ENCODE data around the gene NHLRC1. TPM values are rescaled to one million over a fixed set of nuclear protein-coding genes. Genes with fewer than 3 reads are reported as not detected.

The NHLRC1 gene
- total RNA-seq, 2 donors from 2014 or later = 0.29 to 0.88 TPM

GRCh38 chr6:18166312-18167036 is 44.0 kb upstream of the NHLRC1 start:
- Mint-ChIP-seq H3K27me3 (ENCODE audit: insufficient read depth) (no peaks in the 10 kb centered on the region), H3K4me3 (no peak overlapping the region), H3K27ac (no peak overlapping the region), H3K36me3 (ENCODE audit: low read depth) (peaks cover 71% of the 10 kb centered on the region), H3K4me1 (no peaks in the 10 kb centered on the region), H3K9me3 (peaks cover 14% of the 10 kb centered on the region)
- H3K4me3 ChIP-seq (ENCODE audit: low read length) = no peak overlapping the region
- H3K9ac ChIP-seq (ENCODE audit: extremely low read depth, low read length, poor library complexity, severe bottlenecking) = no peak overlapping the region
- 96% methylated on average over 2 of the region's 2 CpGs; no CpG with 5 or more reads in 1 of the 2 experiments for WGBS, 2 experiments (ENCODE audit: insufficient coverage in 1 of 2, insufficient read length in 1 of 2)
- H3K27ac ChIP-seq (ENCODE audit: low read depth, low read length) = no peak overlapping the region
- TF ChIP-seq, protein P1, sequence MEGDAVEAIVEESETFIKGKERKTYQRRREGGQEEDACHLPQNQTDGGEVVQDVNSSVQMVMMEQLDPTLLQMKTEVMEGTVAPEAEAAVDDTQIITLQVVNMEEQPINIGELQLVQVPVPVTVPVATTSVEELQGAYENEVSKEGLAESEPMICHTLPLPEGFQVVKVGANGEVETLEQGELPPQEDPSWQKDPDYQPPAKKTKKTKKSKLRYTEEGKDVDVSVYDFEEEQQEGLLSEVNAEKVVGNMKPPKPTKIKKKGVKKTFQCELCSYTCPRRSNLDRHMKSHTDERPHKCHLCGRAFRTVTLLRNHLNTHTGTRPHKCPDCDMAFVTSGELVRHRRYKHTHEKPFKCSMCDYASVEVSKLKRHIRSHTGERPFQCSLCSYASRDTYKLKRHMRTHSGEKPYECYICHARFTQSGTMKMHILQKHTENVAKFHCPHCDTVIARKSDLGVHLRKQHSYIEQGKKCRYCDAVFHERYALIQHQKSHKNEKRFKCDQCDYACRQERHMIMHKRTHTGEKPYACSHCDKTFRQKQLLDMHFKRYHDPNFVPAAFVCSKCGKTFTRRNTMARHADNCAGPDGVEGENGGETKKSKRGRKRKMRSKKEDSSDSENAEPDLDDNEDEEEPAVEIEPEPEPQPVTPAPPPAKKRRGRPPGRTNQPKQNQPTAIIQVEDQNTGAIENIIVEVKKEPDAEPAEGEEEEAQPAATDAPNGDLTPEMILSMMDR (conservative IDR thresholded peaks at IDR 0.05) = no peak
- peaks cover 17% of the 10 kb centered on the region for H3K9me3 ChIP-seq (ENCODE audit: control insufficient read depth, low read length)
- peaks cover 62% of the 10 kb centered on the region for H3K36me3 ChIP-seq (ENCODE audit: control insufficient read depth, insufficient read depth, low read length)
- H3K4me1 ChIP-seq (ENCODE audit: control insufficient read depth, insufficient read depth, low read length) = no peaks in the 10 kb centered on the region
- H3K27me3 ChIP-seq (ENCODE audit: control insufficient read depth, insufficient read depth, low read length, poor library complexity, severe bottlenecking) = no peaks in the 10 kb centered on the region
- no peak for DNase-seq

- no peak for DNase-seq
- H3K27ac Mint-ChIP-seq = no peak overlapping the region
- Histone ChIP-seq H3K9me3 (ENCODE audit: control insufficient read depth, low read length) (peaks cover 17% of the 10 kb centered on the region), H3K36me3 (ENCODE audit: control insufficient read depth, insufficient read depth, low read length) (peaks cover 65% of the 10 kb centered on the region), H3K4me3 (ENCODE audit: low read length) (no peak overlapping the region), H3K9ac (ENCODE audit: extremely low read depth, low read length, poor library complexity, severe bottlenecking) (no peak overlapping the region), H3K4me1 (ENCODE audit: control insufficient read depth, insufficient read depth, low read length) (no peaks in the 10 kb centered on the region), H3K27me3 (ENCODE audit: control insufficient read depth, insufficient read depth, low read length, poor library complexity, severe bottlenecking) (no peaks in the 10 kb centered on the region), H3K27ac (ENCODE audit: low read depth, low read length) (no peak overlapping the region)
- TF ChIP-seq, protein P1 (conservative IDR thresholded peaks at IDR 0.05) = no peak
- 94 to 97% methylated on average over 3 of the region's 4 CpGs for WGBS, 2 experiments (ENCODE audit: insufficient coverage in 1 of 2, insufficient read length in 1 of 2)
- no peaks in the 10 kb centered on the region for H3K27me3 Mint-ChIP-seq (ENCODE audit: insufficient read depth)
- peaks cover 74% of the 10 kb centered on the region for H3K36me3 Mint-ChIP-seq (ENCODE audit: low read depth)
- H3K4me1 Mint-ChIP-seq = no peaks in the 10 kb centered on the region
- peaks cover 14% of the 10 kb centered on the region for H3K9me3 Mint-ChIP-seq
- H3K4me3 Mint-ChIP-seq = no peak overlapping the region
Measured at GRCh38 chr6:18165751-18166150, 43.3 kb upstream of the NHLRC1 start.

DNA sequence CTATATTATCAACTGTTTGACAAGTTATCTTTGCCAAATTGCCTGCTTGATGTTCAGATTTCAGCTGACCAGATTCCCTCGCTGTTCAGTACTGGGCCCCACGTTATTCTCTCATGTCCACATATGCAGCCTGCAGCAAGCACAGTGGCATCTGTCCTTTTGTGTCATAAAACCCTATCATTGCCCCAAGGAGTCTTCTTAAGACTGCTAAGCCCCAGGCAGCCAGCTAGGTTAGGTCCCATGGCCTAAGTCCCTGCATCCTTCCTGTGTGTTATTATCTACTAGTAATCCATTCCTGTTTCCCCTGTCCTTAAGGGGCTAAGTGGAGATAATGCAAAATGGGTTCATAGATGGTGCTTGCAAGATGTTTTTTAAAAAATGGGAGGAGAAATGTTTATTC is 39.9 kb upstream of the NHLRC1 start:
- Histone ChIP-seq H3K9me3 (ENCODE audit: control insufficient read depth, low read length) (peaks cover 2% of the 10 kb centered on the region), H3K27ac (ENCODE audit: low read depth, low read length) (no peak overlapping the region), H3K27me3 (ENCODE audit: control insufficient read depth, insufficient read depth, low read length, poor library complexity, severe bottlenecking) (no peaks in the 10 kb centered on the region), H3K9ac (ENCODE audit: extremely low read depth, low read length, poor library complexity, severe bottlenecking) (no peak overlapping the region), H3K36me3 (ENCODE audit: control insufficient read depth, insufficient read depth, low read length) (peaks cover 58% of the 10 kb centered on the region), H3K4me1 (ENCODE audit: control insufficient read depth, insufficient read depth, low read length) (no peaks in the 10 kb centered on the region), H3K4me3 (ENCODE audit: low read length) (no peak overlapping the region)
- no peaks in the 10 kb centered on the region for H3K9me3 Mint-ChIP-seq
- H3K4me3 Mint-ChIP-seq = no peak overlapping the region
- WGBS, 2 experiments (ENCODE audit: insufficient coverage in 1 of 2, insufficient read length in 1 of 2) = 90 to 100% methylated on average over 2 of the region's 2 CpGs
- peaks cover 68% of the 10 kb centered on the region for H3K36me3 Mint-ChIP-seq (ENCODE audit: low read depth)
- H3K4me1 Mint-ChIP-seq = no peaks in the 10 kb centered on the region
- no peak overlapping the region for H3K27ac Mint-ChIP-seq
- no peak for DNase-seq
- TF ChIP-seq, protein P1 (conservative IDR thresholded peaks at IDR 0.05) = no peak
- H3K27me3 Mint-ChIP-seq (ENCODE audit: insufficient read depth) = no peaks in the 10 kb centered on the region

Data from endodermal cell (in vitro differentiated cells).